Measurements from ENCODE around the gene CROCC2. TPM values are rescaled to one million over a fixed set of nuclear protein-coding genes. Genes with fewer than 3 reads are reported as not detected.

CROCC2 gene
- polyA plus RNA-seq, 3 donors: 0.04 TPM; not detected in 2

Other genes starting within 250 kb of the CROCC2 start
- gene AQP12B, start 223.5 kb upstream of the CROCC2 start, polyA plus RNA-seq (ENCODE audit: insufficient read length in 3 of 3): 1 to 10 TPM in 1 of 3 donors, under 1 TPM in 2; 0.14 to 1.4 (median 0.74) TPM
- under 1 TPM in 2 of 3 donors, not detected in 1; 0.19 to 0.47 TPM for gene AQP12A, start 214.5 kb upstream of the CROCC2 start, polyA plus RNA-seq (ENCODE audit: insufficient read length in 3 of 3)
- gene KIF1A, start 86.1 kb upstream of the CROCC2 start, polyA plus RNA-seq (ENCODE audit: insufficient read length in 3 of 3): 1 to 10 TPM; 7.1 to 9.5 (median 9.0) TPM
- under 1 TPM in 2 of 3 donors, not detected in 1; 0.04 to 0.15 TPM for gene AGXT, start 37.5 kb upstream of the CROCC2 start, polyA plus RNA-seq (ENCODE audit: insufficient read length in 3 of 3)
- gene MAB21L4, start 10.2 kb upstream of the CROCC2 start, polyA plus RNA-seq (ENCODE audit: insufficient read length in 3 of 3): 1 to 10 TPM in 2 of 3 donors, under 1 TPM in 1; 0.76 to 3.3 (median 1.3) TPM
- 1 to 10 TPM; 6.2 to 7.4 (median 6.6) TPM for gene SNED1, start 92.3 kb downstream of the CROCC2 start, polyA plus RNA-seq (ENCODE audit: insufficient read length in 3 of 3)
- 10 to 100 TPM; 61.5 to 74.3 (median 64.1) TPM for gene MTERF4, start 196.0 kb downstream of the CROCC2 start, polyA plus RNA-seq (ENCODE audit: insufficient read length in 3 of 3)
- 10 to 100 TPM; 11.9 to 14.7 (median 13.0) TPM for gene PASK, start 243.1 kb downstream of the CROCC2 start, polyA plus RNA-seq (ENCODE audit: insufficient read length in 3 of 3)
- gene PPP1R7, start 244.1 kb downstream of the CROCC2 start, polyA plus RNA-seq (ENCODE audit: insufficient read length in 3 of 3): 10 to 100 TPM; 85.1 to 87.5 (median 86.1) TPM

Data from right renal cortex interstitium (tissue), 3 donors.